HG03097 (cell line): ENCODE measurements around the gene PCDHB16.
"Not testable (repeated sequence)": the region's sequence is repeated elsewhere in the genome, so short reads cannot be mapped to it uniquely, and the experiment has no call there.

Experiments used
- ATAC-seq: cut with Tn5 transposase; IDR thresholded peaks from one replicate; pipeline ENCODE4 v1.9.1; 2021; ENCODE audit not compliant: unreplicated experiment, low FRiP score

PCDHB16 gene

GRCh38 chr5:141180313-141180712, 1.9 kb upstream of the PCDHB16 start:
- ATAC-seq = no peak

- not testable (repeated sequence) for ATAC-seq
Observed at GRCh38 chr5:141184117-141184855, 2.1 kb downstream of the PCDHB16 start.

- no peak for ATAC-seq
Observed at GRCh38 chr5:141186897-141187512, 4.8 kb downstream of the PCDHB16 start, which contains the start of gene PCDHB9. Gene PCDHB9, plus strand, starts transcription at chr5:141187161. Its CDS starts 158 bp downstream, at chr5:141187319.

- ATAC-seq = not testable (repeated sequence)
Observed at GRCh38 chr5:141188682-141189081, 6.5 kb downstream of the PCDHB16 start.

GRCh38 chr5:141189131-141189530, 6.9 kb downstream of the PCDHB16 start:
- ATAC-seq = not testable (repeated sequence)

GRCh38 chr5:141192110-141192725, 10.0 kb downstream of the PCDHB16 start, which contains the start of gene PCDHB10:
Gene PCDHB10, plus strand, starts transcription at chr5:141192353. Its CDS starts 200 bp downstream, at chr5:141192553.
- ATAC-seq = no peak

GRCh38 chr5:141194332-141194731, 12.1 kb downstream of the PCDHB16 start:
- not testable (repeated sequence) for ATAC-seq

- ATAC-seq = no peak
Observed at GRCh38 chr5:141196363-141196762, 14.2 kb downstream of the PCDHB16 start.

- ATAC-seq = no peak
Observed at GRCh38 chr5:141199359-141200235, 17.4 kb downstream of the PCDHB16 start, which contains the start of gene PCDHB11. Gene PCDHB11, plus strand, starts transcription at chr5:141199627. Its CDS starts 148 bp downstream, at chr5:141199775.

- ATAC-seq = not testable (repeated sequence)
Observed at GRCh38 chr5:141201126-141201525, 18.9 kb downstream of the PCDHB16 start.

GRCh38 chr5:141201646-141202045, 19.5 kb downstream of the PCDHB16 start:
- ATAC-seq = not testable (repeated sequence)

GRCh38 chr5:141208478-141208877, 26.3 kb downstream of the PCDHB16 start, which contains the start of gene PCDHB12:
Gene PCDHB12, plus strand, starts transcription at chr5:141208719. Its CDS starts 189 bp downstream, at chr5:141208908.
- ATAC-seq = no peak

GRCh38 chr5:141210281-141210680, 28.1 kb downstream of the PCDHB16 start:
- ATAC-seq = not testable (repeated sequence)

GRCh38 chr5:141210849-141211248, 28.7 kb downstream of the PCDHB16 start:
- not testable (repeated sequence) for ATAC-seq

- not testable (repeated sequence) for ATAC-seq
Observed at GRCh38 chr5:141213656-141214339, 31.6 kb downstream of the PCDHB16 start, which contains the start of gene PCDHB13. Gene PCDHB13, plus strand, starts transcription at chr5:141213919. Its CDS starts 205 bp downstream, at chr5:141214124.

GRCh38 chr5:141214583-141214982, 32.4 kb downstream of the PCDHB16 start:
- not testable (repeated sequence) for ATAC-seq

- ATAC-seq = not testable (repeated sequence)
Observed at GRCh38 chr5:141215504-141215903, 33.3 kb downstream of the PCDHB16 start.

- ATAC-seq = not testable (repeated sequence)
Observed at GRCh38 chr5:141216035-141216434, 33.8 kb downstream of the PCDHB16 start.

- no peak for ATAC-seq
Observed at GRCh38 chr5:141223112-141223783, 41.1 kb downstream of the PCDHB16 start, which contains the start of gene PCDHB14. Gene PCDHB14, plus strand, starts transcription at chr5:141223343. Its CDS starts 163 bp downstream, at chr5:141223506.
